MCF 10A (cell line): ENCODE results near the gene LRCH3. TPM values are rescaled to one million over a fixed set of nuclear protein-coding genes. Genes with fewer than 3 reads are reported as not detected.

Experiments
- BruUV-seq: library from RNA; stranded (reverse); fragments of 400-500 nt; replicated peaks from 2 replicates; lab custom pipeline; 2021; lab: Mats Ljungman, UMichigan
- CTCF ChIA-PET: fragments of 300-600 bp; sonication (Branson Sonifier 250); formaldehyde crosslinking; extraction: SDS; loops from one replicate; lab custom pipeline; 2021; ENCODE audit warnings: antibody characterized with exemption, inconsistent platforms; lab: Yijun Ruan, JAX
- POLR2A ChIA-PET: fragments of 300-600, 350-650 bp; sonication (Branson Sonifier 250); formaldehyde crosslinking; extraction: SDS; loops from one replicate; lab custom pipeline; 2020; ENCODE audit warnings: antibody characterized with exemption, inconsistent platforms; lab: Yijun Ruan, JAX
- DNase-seq: peaks from one replicate; pipeline ENCODE4 v3.0.0-alpha.2; 2018; ENCODE audit not compliant: unreplicated experiment
- H3K27ac Mint-ChIP-seq: one replicate; pipeline ENCODE4 v1.8.0; 2022; ENCODE audit warnings: mild to moderate bottlenecking, low read depth, mixed read lengths; ENCODE audit not compliant: unreplicated experiment
- H3K27me3 Mint-ChIP-seq: one replicate; pipeline ENCODE4 v1.8.0; 2022; ENCODE audit warnings: mixed read lengths; ENCODE audit not compliant: insufficient read depth, unreplicated experiment
- H3K36me3 Mint-ChIP-seq: one replicate; pipeline ENCODE4 v1.8.0; 2022; ENCODE audit warnings: mild to moderate bottlenecking, moderate library complexity, mixed read lengths; ENCODE audit not compliant: insufficient read depth, unreplicated experiment
- H3K4me1 Mint-ChIP-seq: one replicate; pipeline ENCODE4 v1.8.0; 2022; ENCODE audit warnings: mixed read lengths; ENCODE audit not compliant: insufficient read depth, unreplicated experiment
- H3K4me3 Mint-ChIP-seq: one replicate; pipeline ENCODE4 v1.8.0; 2022; ENCODE audit warnings: mild to moderate bottlenecking, moderate library complexity, mixed read lengths; ENCODE audit not compliant: unreplicated experiment
- H3K9me3 Mint-ChIP-seq: one replicate; pipeline ENCODE4 v1.8.0; 2022; ENCODE audit warnings: mixed read lengths; ENCODE audit not compliant: unreplicated experiment
- CTCF ChIP-seq: fragments of 200-600 bp; IDR thresholded peaks from one replicate; pipeline ENCODE4 v1.8.0; 2022; ENCODE audit warnings: antibody characterized with exemption, mild to moderate bottlenecking; ENCODE audit not compliant: unreplicated experiment
- intact Hi-C: fragments of 100-400 bp; cut with micrococcal nuclease; formaldehyde crosslinking; loops from 2 replicates; pipeline ENCODE4 v1.14.1; 2022
- total RNA-seq: library from RNA; stranded (reverse); gene quantifications from 2 replicates; pipeline ENCODE4 v1.2.3, GENCODE V29; 2022

The LRCH3 gene
- total RNA-seq, 1 experiment from 2014 or later = 58.8 TPM

- Mint-ChIP-seq H3K36me3 (peaks cover 15% of the 10 kb centered on the region), H3K9me3 (no peaks in the 10 kb centered on the region), H3K27me3 (no peaks in the 10 kb centered on the region), H3K4me1 (no peaks in the 10 kb centered on the region), H3K27ac (no peak overlapping the region), H3K4me3 (no peak overlapping the region)
- TF ChIP-seq CTCF = no peak
- CTCF ChIA-PET = no interaction called here
- BruUV-seq = no TSS peak
- DNase-seq = no peak
- intact Hi-C loops = no loop called here
- POLR2A ChIA-PET = no interaction called here
Observed at GRCh38 chr3:197761784-197762183, 29.3 kb upstream of the LRCH3 start.

GRCh38 chr3:197775317-197775716, 15.7 kb upstream of the LRCH3 start:
- ChIA-PET POLR2A (interaction anchor here (0.6 to 1.4 kb wide), 4 partner anchors 17 to 47 kb away, joined by 3 to 4 read pairs (median 4); no protein-coding TSS in a partner anchor), CTCF (no interaction called here)
- H3K36me3 Mint-ChIP-seq = peaks cover 93% of the 10 kb centered on the region
- no peaks in the 10 kb centered on the region for H3K27me3 Mint-ChIP-seq
- H3K27ac Mint-ChIP-seq = peak overlapping the region; percentile 43
- no peak overlapping the region for H3K4me3 Mint-ChIP-seq
- DNase-seq = no peak
- TF ChIP-seq CTCF = no peak
- no peaks in the 10 kb centered on the region for H3K9me3 Mint-ChIP-seq
- no peaks in the 10 kb centered on the region for H3K4me1 Mint-ChIP-seq
- BruUV-seq = TSS peak; percentile 4
- intact Hi-C loops = no loop called here

- Mint-ChIP-seq H3K27ac (no peak overlapping the region), H3K27me3 (no peaks in the 10 kb centered on the region), H3K36me3 (peaks cover 72% of the 10 kb centered on the region), H3K4me3 (no peak overlapping the region), H3K4me1 (no peaks in the 10 kb centered on the region), H3K9me3 (no peaks in the 10 kb centered on the region)
- BruUV-seq = no TSS peak
- intact Hi-C loops = no loop called here
- no peak for TF ChIP-seq CTCF
- ChIA-PET POLR2A (interaction anchor here (0.6 to 1.7 kb wide), 3 partner anchors 9 to 29 kb away, joined by 3 to 4 read pairs (median 4); partner anchors contain the start of gene LRCH3), CTCF (interaction anchor here (0.7 kb wide), 1 partner anchor 145 kb away, joined by 3 read pairs; no protein-coding TSS in a partner anchor)
- no peak for DNase-seq
Observed at GRCh38 chr3:197782230-197782629, 8.8 kb upstream of the LRCH3 start.

GRCh38 chr3:197784019-197784585, 7.0 kb upstream of the LRCH3 start:
- Mint-ChIP-seq H3K9me3 (no peaks in the 10 kb centered on the region), H3K4me3 (no peak overlapping the region), H3K27ac (no peak overlapping the region), H3K27me3 (no peaks in the 10 kb centered on the region), H3K4me1 (no peaks in the 10 kb centered on the region), H3K36me3 (peaks cover 54% of the 10 kb centered on the region)
- intact Hi-C loops = no loop called here
- ChIA-PET CTCF (interaction anchor here (0.9 kb wide), 1 partner anchor 12 kb away, joined by 4 read pairs; no protein-coding TSS in a partner anchor), POLR2A (interaction anchor here (0.6 to 2.0 kb wide), 5 partner anchors 9 to 72 kb away, joined by 3 to 7 read pairs (median 4); partner anchors contain the start of gene FYTTD1)
- no peak for DNase-seq
- no TSS peak for BruUV-seq
- TF ChIP-seq CTCF = no peak
